ENCODE data around the gene ARHGAP12.

ARHGAP12 gene

GRCh38 chr10:31768467-31768866 is 160.2 kb downstream of the ARHGAP12 start:
- Histone ChIP-seq H3K9me3 (ENCODE audit: control insufficient read depth in 5 of 5, low read length in 5 of 5) (no peaks in the 10 kb centered on the region), H3K27ac (ENCODE audit: low read depth, low read length) (peak overlapping the region; percentile 69), H3K4me1 (ENCODE audit: control insufficient read depth in 5 of 5, insufficient read depth in 5 of 5, low read length in 5 of 5) (peaks cover 0 to 8% (median 3%) of the 10 kb centered on the region in 5 donors), H3K9ac (ENCODE audit: low read length in 5 of 5) (no peak overlapping the region), H3K27me3 (ENCODE audit: control insufficient read depth in 5 of 5, insufficient read depth in 4 of 5, low read length in 5 of 5) (no peaks in the 10 kb centered on the region), H3K4me3 (ENCODE audit: low read depth in 1 of 5, low read length in 5 of 5) (no peak overlapping the region), H3K36me3 (ENCODE audit: control insufficient read depth in 5 of 5, insufficient read depth in 5 of 5, low read length in 5 of 5) (no peaks in the 10 kb centered on the region)

GRCh38 chr10:31765541-31765940 is 163.1 kb downstream of the ARHGAP12 start:
- no peak overlapping the region for H3K4me3 ChIP-seq (ENCODE audit: low read depth in 1 of 5, low read length in 5 of 5)
- H3K9ac ChIP-seq (ENCODE audit: low read length in 5 of 5), result no peak overlapping the region
- no peak overlapping the region for H3K27ac ChIP-seq (ENCODE audit: low read depth, low read length)
- H3K9me3 ChIP-seq (ENCODE audit: control insufficient read depth in 5 of 5, low read length in 5 of 5), result no peaks in the 10 kb centered on the region
- no peaks in the 10 kb centered on the region for H3K27me3 ChIP-seq (ENCODE audit: control insufficient read depth in 5 of 5, insufficient read depth in 4 of 5, low read length in 5 of 5)
- H3K4me1 ChIP-seq (ENCODE audit: control insufficient read depth in 5 of 5, insufficient read depth in 5 of 5, low read length in 5 of 5), result peaks cover 0 to 15% (median 13%) of the 10 kb centered on the region in 5 donors
- no peaks in the 10 kb centered on the region for H3K36me3 ChIP-seq (ENCODE audit: control insufficient read depth in 5 of 5, insufficient read depth in 5 of 5, low read length in 5 of 5)

- H3K9ac ChIP-seq (ENCODE audit: low read length in 5 of 5), result no peak overlapping the region
- H3K4me3 ChIP-seq (ENCODE audit: low read depth in 1 of 5, low read length in 5 of 5), result no peak overlapping the region
- H3K27me3 ChIP-seq (ENCODE audit: control insufficient read depth in 5 of 5, insufficient read depth in 4 of 5, low read length in 5 of 5), result no peaks in the 10 kb centered on the region
- no peaks in the 10 kb centered on the region for H3K36me3 ChIP-seq (ENCODE audit: control insufficient read depth in 5 of 5, insufficient read depth in 5 of 5, low read length in 5 of 5)
- H3K9me3 ChIP-seq (ENCODE audit: control insufficient read depth in 5 of 5, low read length in 5 of 5), result no peaks in the 10 kb centered on the region
- no peak overlapping the region for H3K27ac ChIP-seq (ENCODE audit: low read depth, low read length)
- peaks cover 0 to 29% (median 24%) of the 10 kb centered on the region in 5 donors for H3K4me1 ChIP-seq (ENCODE audit: control insufficient read depth in 5 of 5, insufficient read depth in 5 of 5, low read length in 5 of 5)
Measured at GRCh38 chr10:31762316-31762715, 166.3 kb downstream of the ARHGAP12 start.

GRCh38 chr10:31761156-31761555 is 167.5 kb downstream of the ARHGAP12 start:
- H3K27me3 ChIP-seq (ENCODE audit: control insufficient read depth in 5 of 5, insufficient read depth in 4 of 5, low read length in 5 of 5), result no peaks in the 10 kb centered on the region
- H3K36me3 ChIP-seq (ENCODE audit: control insufficient read depth in 5 of 5, insufficient read depth in 5 of 5, low read length in 5 of 5), result no peaks in the 10 kb centered on the region
- H3K27ac ChIP-seq (ENCODE audit: low read depth, low read length), result peak overlapping the region; percentile 93
- H3K4me3 ChIP-seq (ENCODE audit: low read depth in 1 of 5, low read length in 5 of 5), result peak overlapping the region in 1 of 5 donors; percentile 67
- peak overlapping the region in 3 of 5 donors; percentile 41 to 61 (median 59) for H3K9ac ChIP-seq (ENCODE audit: low read length in 5 of 5)
- peaks cover 0 to 29% (median 24%) of the 10 kb centered on the region in 5 donors for H3K4me1 ChIP-seq (ENCODE audit: control insufficient read depth in 5 of 5, insufficient read depth in 5 of 5, low read length in 5 of 5)
- no peaks in the 10 kb centered on the region for H3K9me3 ChIP-seq (ENCODE audit: control insufficient read depth in 5 of 5, low read length in 5 of 5)

GRCh38 chr10:31760674-31761081 is 168.0 kb downstream of the ARHGAP12 start:
- Histone ChIP-seq H3K4me1 (ENCODE audit: control insufficient read depth in 5 of 5, insufficient read depth in 5 of 5, low read length in 5 of 5) (peaks cover 0 to 29% (median 24%) of the 10 kb centered on the region in 5 donors), H3K36me3 (ENCODE audit: control insufficient read depth in 5 of 5, insufficient read depth in 5 of 5, low read length in 5 of 5) (no peaks in the 10 kb centered on the region), H3K9me3 (ENCODE audit: control insufficient read depth in 5 of 5, low read length in 5 of 5) (no peaks in the 10 kb centered on the region), H3K9ac (ENCODE audit: low read length in 5 of 5) (peak overlapping the region; percentile 59 to 97 (median 75)), H3K27ac (ENCODE audit: low read depth, low read length) (peak overlapping the region; percentile 93), H3K27me3 (ENCODE audit: control insufficient read depth in 5 of 5, insufficient read depth in 4 of 5, low read length in 5 of 5) (no peaks in the 10 kb centered on the region), H3K4me3 (ENCODE audit: low read depth in 1 of 5, low read length in 5 of 5) (peak overlapping the region; percentile 20 to 81 (median 67))

- no peaks in the 10 kb centered on the region for H3K36me3 ChIP-seq (ENCODE audit: control insufficient read depth in 5 of 5, insufficient read depth in 5 of 5, low read length in 5 of 5)
- H3K9me3 ChIP-seq (ENCODE audit: control insufficient read depth in 5 of 5, low read length in 5 of 5), result no peaks in the 10 kb centered on the region
- H3K9ac ChIP-seq (ENCODE audit: low read length in 5 of 5), result peak overlapping the region; percentile 80 to 97 (median 82)
- H3K4me3 ChIP-seq (ENCODE audit: low read depth in 1 of 5, low read length in 5 of 5), result peak overlapping the region; percentile 74 to 86 (median 83)
- peak overlapping the region; percentile 93 for H3K27ac ChIP-seq (ENCODE audit: low read depth, low read length)
- peaks cover 0 to 32% (median 24%) of the 10 kb centered on the region in 5 donors for H3K4me1 ChIP-seq (ENCODE audit: control insufficient read depth in 5 of 5, insufficient read depth in 5 of 5, low read length in 5 of 5)
- no peaks in the 10 kb centered on the region for H3K27me3 ChIP-seq (ENCODE audit: control insufficient read depth in 5 of 5, insufficient read depth in 4 of 5, low read length in 5 of 5)
Measured at GRCh38 chr10:31759799-31760626, 168.6 kb downstream of the ARHGAP12 start.

- H3K27ac ChIP-seq (ENCODE audit: low read depth, low read length), result peak overlapping the region; percentile 78
- peak overlapping the region in 4 of 5 donors; percentile 80 to 87 (median 82) for H3K9ac ChIP-seq (ENCODE audit: low read length in 5 of 5)
- no peaks in the 10 kb centered on the region for H3K36me3 ChIP-seq (ENCODE audit: control insufficient read depth in 5 of 5, insufficient read depth in 5 of 5, low read length in 5 of 5)
- H3K9me3 ChIP-seq (ENCODE audit: control insufficient read depth in 5 of 5, low read length in 5 of 5), result no peaks in the 10 kb centered on the region
- H3K4me3 ChIP-seq (ENCODE audit: low read depth in 1 of 5, low read length in 5 of 5), result peak overlapping the region in 4 of 5 donors; percentile 74 to 86 (median 84)
- H3K4me1 ChIP-seq (ENCODE audit: control insufficient read depth in 5 of 5, insufficient read depth in 5 of 5, low read length in 5 of 5), result peaks cover 0 to 37% (median 24%) of the 10 kb centered on the region in 5 donors
- H3K27me3 ChIP-seq (ENCODE audit: control insufficient read depth in 5 of 5, insufficient read depth in 4 of 5, low read length in 5 of 5), result no peaks in the 10 kb centered on the region
Measured at GRCh38 chr10:31759124-31759798, 169.4 kb downstream of the ARHGAP12 start.

GRCh38 chr10:31758495-31758894 is 170.1 kb downstream of the ARHGAP12 start:
- Histone ChIP-seq H3K9ac (ENCODE audit: low read length in 5 of 5) (no peak overlapping the region), H3K4me3 (ENCODE audit: low read depth in 1 of 5, low read length in 5 of 5) (no peak overlapping the region), H3K27me3 (ENCODE audit: control insufficient read depth in 5 of 5, insufficient read depth in 4 of 5, low read length in 5 of 5) (no peaks in the 10 kb centered on the region)

GRCh38 chr10:31757831-31758230 is 170.8 kb downstream of the ARHGAP12 start:
- Histone ChIP-seq H3K9me3 (ENCODE audit: control insufficient read depth in 5 of 5, low read length in 5 of 5) (no peaks in the 10 kb centered on the region), H3K9ac (ENCODE audit: low read length in 5 of 5) (no peak overlapping the region), H3K4me1 (ENCODE audit: control insufficient read depth in 5 of 5, insufficient read depth in 5 of 5, low read length in 5 of 5) (peaks cover 0 to 37% (median 24%) of the 10 kb centered on the region in 5 donors), H3K27me3 (ENCODE audit: control insufficient read depth in 5 of 5, insufficient read depth in 4 of 5, low read length in 5 of 5) (no peaks in the 10 kb centered on the region), H3K4me3 (ENCODE audit: low read depth in 1 of 5, low read length in 5 of 5) (no peak overlapping the region), H3K27ac (ENCODE audit: low read depth, low read length) (peak overlapping the region; percentile 78), H3K36me3 (ENCODE audit: control insufficient read depth in 5 of 5, insufficient read depth in 5 of 5, low read length in 5 of 5) (no peaks in the 10 kb centered on the region)

More at GRCh38 chr10:31758495-31758894, 170.1 kb downstream of the ARHGAP12 start:
- H3K36me3 ChIP-seq (ENCODE audit: control insufficient read depth in 5 of 5, insufficient read depth in 5 of 5, low read length in 5 of 5), result no peaks in the 10 kb centered on the region
- H3K4me1 ChIP-seq (ENCODE audit: control insufficient read depth in 5 of 5, insufficient read depth in 5 of 5, low read length in 5 of 5), result peaks cover 0 to 37% (median 24%) of the 10 kb centered on the region in 5 donors
- peak overlapping the region; percentile 78 for H3K27ac ChIP-seq (ENCODE audit: low read depth, low read length)
- H3K9me3 ChIP-seq (ENCODE audit: control insufficient read depth in 5 of 5, low read length in 5 of 5), result no peaks in the 10 kb centered on the region

- H3K4me1 ChIP-seq (ENCODE audit: control insufficient read depth in 5 of 5, insufficient read depth in 5 of 5, low read length in 5 of 5), result peaks cover 0 to 37% (median 24%) of the 10 kb centered on the region in 5 donors
- no peaks in the 10 kb centered on the region for H3K27me3 ChIP-seq (ENCODE audit: control insufficient read depth in 5 of 5, insufficient read depth in 4 of 5, low read length in 5 of 5)
- no peaks in the 10 kb centered on the region for H3K9me3 ChIP-seq (ENCODE audit: control insufficient read depth in 5 of 5, low read length in 5 of 5)
- no peaks in the 10 kb centered on the region for H3K36me3 ChIP-seq (ENCODE audit: control insufficient read depth in 5 of 5, insufficient read depth in 5 of 5, low read length in 5 of 5)
- no peak overlapping the region for H3K9ac ChIP-seq (ENCODE audit: low read length in 5 of 5)
- no peak overlapping the region for H3K4me3 ChIP-seq (ENCODE audit: low read depth in 1 of 5, low read length in 5 of 5)
- peak overlapping the region; percentile 78 for H3K27ac ChIP-seq (ENCODE audit: low read depth, low read length)
Measured at GRCh38 chr10:31757386-31757791, 171.2 kb downstream of the ARHGAP12 start.

All from subcutaneous abdominal adipose tissue (tissue), 5 donors.